Stimulated activated CD8-positive, alpha-beta memory T cell treated with anti-CD3 and anti-CD28 coated beads, Interleukin-2, amount 100 ng/mL, for 1 hour (primary cell): ENCODE measurements around the gene VPS8.

Source experiments
- DNase-seq, 2 donors: peaks; one replicate each; pipeline ENCODE4 v3.0.0-alpha.2; 2020; ENCODE audit warnings: low read depth in 2 of 2

The VPS8 gene, protein sequence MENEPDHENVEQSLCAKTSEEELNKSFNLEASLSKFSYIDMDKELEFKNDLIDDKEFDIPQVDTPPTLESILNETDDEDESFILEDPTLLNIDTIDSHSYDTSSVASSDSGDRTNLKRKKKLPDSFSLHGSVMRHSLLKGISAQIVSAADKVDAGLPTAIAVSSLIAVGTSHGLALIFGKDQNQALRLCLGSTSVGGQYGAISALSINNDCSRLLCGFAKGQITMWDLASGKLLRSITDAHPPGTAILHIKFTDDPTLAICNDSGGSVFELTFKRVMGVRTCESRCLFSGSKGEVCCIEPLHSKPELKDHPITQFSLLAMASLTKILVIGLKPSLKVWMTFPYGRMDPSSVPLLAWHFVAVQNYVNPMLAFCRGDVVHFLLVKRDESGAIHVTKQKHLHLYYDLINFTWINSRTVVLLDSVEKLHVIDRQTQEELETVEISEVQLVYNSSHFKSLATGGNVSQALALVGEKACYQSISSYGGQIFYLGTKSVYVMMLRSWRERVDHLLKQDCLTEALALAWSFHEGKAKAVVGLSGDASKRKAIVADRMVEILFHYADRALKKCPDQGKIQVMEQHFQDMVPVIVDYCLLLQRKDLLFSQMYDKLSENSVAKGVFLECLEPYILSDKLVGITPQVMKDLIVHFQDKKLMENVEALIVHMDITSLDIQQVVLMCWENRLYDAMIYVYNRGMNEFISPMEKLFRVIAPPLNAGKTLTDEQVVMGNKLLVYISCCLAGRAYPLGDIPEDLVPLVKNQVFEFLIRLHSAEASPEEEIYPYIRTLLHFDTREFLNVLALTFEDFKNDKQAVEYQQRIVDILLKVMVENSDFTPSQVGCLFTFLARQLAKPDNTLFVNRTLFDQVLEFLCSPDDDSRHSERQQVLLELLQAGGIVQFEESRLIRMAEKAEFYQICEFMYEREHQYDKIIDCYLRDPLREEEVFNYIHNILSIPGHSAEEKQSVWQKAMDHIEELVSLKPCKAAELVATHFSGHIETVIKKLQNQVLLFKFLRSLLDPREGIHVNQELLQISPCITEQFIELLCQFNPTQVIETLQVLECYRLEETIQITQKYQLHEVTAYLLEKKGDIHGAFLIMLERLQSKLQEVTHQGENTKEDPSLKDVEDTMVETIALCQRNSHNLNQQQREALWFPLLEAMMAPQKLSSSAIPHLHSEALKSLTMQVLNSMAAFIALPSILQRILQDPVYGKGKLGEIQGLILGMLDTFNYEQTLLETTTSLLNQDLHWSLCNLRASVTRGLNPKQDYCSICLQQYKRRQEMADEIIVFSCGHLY (N-terminal part only)

GRCh38 chr3:184811999-184812661, at the start of gene VPS8:
TSS of gene VPS8 (plus strand) at chr3:184812166. CDS start at chr3:184824633, 12,467 bp downstream.
- DNase-seq = peak; percentile 93 to 95

DNA sequence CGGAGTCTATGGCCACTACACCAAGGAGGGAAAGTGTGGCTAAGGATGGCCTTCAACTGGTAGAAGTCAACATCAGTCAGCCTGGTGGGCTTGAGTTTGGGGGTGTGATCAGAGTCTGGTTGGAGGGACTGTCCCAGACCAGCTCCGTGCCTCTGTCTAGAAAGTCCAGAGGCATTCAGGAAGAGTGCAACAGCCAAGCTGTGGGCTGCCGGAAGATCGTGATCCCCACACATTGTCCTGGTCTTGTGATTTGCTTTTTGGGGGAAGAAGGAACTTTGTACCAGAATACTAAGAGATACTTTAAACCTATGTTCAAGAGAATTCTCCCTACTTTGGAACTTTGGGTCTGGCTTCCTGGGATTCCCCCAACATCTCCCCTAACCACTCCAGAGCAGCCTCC, 47.8 kb upstream of the VPS8 start:
- no peak for DNase-seq

DNA sequence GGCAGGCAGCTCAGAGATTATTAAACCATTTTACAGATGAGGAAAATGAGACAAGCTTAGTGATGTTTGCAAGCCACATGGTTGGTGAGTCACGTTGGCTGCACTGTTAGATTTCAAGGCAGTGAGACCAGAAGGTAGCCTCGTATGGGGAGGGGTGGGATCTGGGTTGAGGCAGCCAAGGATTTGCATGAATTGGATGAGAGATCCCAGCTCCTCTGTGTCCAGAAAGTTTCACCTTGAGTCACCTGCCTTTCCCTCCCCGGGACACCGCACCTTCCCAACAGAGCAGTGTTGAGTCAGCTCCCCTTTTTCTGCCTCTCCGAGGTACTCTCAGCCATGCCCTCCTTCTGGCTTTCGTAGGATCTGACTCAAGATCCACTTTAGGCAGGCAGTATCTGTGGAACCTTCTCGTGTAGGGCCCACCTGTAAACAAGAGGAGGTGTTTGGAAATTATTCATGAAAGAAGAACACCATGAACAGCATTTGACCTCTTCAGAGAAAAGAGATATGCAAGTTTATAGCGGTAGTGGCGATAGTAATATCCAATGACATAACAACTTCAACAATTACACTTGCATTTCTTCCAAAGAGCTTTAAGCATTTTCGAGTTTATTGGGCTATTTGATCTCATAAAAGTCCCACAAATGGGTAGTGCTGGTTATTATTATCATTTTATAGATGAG, 46.8 kb upstream of the VPS8 start:
- no peak for DNase-seq

DNA sequence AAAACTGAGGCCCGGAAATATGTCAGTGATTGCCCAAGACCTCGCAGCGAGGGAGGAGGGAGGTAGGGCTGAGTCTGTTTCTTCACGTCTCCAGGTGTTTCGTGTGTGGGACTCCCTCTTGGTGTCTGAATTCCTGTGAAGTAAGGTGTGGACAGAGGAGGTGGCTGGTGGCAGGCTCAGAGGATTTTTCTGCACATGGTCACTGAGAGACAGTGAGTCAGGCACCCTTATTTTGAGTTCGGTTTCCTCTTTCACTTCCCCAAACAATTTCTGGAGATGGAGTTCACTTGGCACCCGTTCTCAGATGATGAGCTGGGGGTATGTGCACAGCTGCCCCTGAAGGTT, 46.3 kb upstream of the VPS8 start:
- DNase-seq = no peak

GRCh38 chr3:184766555-184767261, 45.3 kb upstream of the VPS8 start:
- no peak for DNase-seq

DNA sequence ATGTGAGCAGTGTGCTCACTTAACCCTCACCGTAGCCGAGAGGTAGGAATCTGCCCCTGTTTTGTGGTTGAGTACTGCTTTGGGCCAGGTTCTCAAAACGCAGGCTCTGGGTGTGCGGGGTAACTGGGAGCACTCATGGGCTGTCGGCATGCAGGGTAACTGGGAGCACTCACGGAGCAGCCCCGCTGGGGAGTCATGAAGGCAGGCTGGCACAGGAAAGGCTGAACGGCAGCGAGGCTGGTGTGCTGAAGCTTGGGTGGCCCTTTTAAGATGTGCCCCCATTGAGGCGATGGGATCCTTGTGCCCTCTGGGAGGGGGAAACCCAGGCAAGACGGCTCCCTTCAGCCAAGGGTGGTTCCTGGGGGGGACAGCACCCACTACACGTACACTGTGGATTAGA, 44.6 kb upstream of the VPS8 start:
- no peak for DNase-seq

DNA sequence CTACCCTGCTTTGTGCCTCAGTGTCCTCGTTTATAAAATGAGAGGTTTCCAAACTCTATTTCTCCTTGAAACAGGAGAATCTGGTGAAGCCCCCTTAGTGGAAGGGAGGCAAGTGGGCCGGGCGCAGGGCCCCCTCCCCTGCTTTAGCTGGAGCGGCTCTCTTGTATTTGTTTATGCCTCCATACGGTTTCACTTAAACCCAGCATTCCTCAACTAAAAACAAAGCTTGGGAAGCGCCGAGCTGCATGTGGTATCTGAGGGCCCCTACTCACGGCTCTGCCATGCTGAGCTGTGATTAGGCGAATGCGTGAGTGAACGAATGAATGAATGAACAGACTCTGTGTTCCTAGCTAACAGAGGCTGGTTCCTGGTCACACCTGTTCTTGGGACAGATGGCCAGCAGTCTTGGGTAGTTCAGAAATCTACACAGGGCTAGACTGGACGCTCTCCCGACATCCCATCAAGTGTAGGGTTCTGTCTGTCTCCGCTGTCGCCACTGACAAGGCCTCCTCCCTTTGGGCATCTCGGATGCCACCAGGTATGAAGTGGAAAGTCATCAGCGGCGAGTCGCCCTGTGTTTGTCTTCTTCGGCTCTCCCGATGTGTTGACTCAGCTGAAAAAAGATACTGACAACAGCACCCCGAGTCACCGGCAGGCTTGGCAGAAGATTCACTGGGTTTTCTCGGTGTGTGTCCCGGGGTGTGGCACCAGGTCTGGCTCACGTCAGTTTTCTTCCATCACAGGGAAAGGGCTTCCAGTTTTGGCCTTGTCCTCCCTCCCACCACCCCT, 42.4 kb upstream of the VPS8 start:
- no peak for DNase-seq

DNA sequence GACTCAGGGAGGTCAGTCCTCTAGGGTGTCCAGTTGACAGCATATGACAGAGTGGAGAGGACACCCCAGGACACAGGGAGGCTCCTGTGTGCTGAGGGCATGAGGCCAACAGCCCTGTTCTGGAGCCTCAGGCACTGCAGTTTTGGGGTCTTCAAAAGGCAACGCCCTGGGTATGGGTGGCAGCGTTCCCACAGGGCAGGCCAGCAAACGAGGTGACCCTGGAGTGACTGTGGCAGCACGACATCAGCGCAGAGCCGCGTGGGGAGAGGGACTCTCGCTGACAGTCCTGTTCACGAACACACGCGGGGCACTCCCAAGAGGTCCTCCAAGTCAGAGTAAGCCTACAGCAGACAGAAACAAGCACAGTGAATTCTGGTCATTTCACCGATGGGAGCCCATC, 41.4 kb upstream of the VPS8 start:
- DNase-seq = no peak

DNA sequence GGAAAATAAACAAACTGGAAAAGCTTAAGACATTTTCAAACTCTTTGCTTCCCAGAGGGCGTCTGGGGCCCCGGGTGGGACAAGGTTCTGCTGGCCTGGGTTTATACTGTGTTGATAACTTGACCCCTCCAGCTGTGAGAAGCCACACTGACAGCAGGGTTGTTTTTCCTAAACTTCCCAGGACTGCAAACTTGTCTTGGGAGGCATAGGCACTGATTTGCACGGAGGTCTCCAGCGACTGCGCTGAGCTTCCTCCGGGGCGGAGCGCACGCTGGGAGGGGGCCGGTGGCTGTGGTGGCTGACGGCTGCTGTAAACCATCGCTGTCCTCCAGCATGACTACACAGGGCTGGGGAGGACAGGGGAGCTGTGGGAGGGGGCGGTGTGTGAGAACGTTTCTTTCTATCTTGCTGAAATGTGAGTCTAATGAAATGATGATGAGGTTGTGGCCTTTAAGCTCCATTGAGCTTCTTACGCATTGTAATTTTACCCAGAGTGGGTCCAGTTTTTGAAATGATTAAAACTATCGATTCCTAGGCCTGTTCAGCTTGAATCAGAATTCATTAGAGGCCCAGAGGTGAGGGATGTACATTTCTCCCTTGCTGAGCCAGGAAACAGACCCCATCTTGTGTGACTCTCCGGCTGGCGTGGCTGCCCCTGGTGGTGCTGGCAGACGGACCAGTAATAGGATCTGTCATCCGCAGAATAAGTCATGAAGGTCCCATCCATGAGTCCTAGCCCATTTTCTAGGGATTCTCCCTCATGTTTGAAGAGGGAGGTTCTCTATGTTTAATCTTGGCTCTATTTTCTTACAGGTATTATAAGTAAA, 40.5 kb upstream of the VPS8 start:
- no peak for DNase-seq

DNA sequence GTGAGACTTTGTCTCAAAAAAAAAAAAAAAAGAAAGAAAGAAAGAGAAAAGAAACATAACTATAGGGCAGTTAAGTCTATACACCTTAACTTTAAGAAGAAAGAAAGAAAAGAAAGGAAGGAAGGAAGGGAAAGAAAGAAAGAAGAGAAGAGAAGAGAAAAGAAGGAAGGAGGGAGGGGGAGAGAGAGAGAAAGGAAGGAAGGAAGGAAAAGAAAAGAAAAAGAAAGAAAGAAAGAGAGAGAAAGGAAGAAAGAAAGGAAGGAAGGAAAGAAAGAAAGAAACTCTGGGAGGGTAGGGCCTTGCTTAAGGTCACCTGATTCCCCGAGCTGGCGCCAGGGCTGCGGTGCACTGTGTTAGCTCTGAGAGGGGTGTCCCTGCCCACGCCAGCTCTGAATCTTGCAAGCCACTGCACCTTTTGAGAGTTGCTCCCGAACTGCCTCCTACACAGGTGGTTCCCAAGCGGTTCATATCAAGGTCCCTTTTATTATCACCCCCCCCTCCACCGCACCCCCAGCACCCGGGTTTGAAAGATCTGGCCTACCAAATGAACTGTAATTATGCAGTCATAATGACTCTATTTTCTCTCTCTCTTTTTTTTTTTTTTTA, 39.2 kb upstream of the VPS8 start:
- no peak for DNase-seq

- DNase-seq = no peak
These were observed 38.4 kb upstream of the VPS8 start for GRCh38 chr3:184773283-184774186.

- no peak for DNase-seq
These were observed 35.0 kb upstream of the VPS8 start for GRCh38 chr3:184776916-184777315.

- peak; percentile 58 to 63 for DNase-seq
These were observed 34.2 kb upstream of the VPS8 start for GRCh38 chr3:184777566-184778356.

DNA sequence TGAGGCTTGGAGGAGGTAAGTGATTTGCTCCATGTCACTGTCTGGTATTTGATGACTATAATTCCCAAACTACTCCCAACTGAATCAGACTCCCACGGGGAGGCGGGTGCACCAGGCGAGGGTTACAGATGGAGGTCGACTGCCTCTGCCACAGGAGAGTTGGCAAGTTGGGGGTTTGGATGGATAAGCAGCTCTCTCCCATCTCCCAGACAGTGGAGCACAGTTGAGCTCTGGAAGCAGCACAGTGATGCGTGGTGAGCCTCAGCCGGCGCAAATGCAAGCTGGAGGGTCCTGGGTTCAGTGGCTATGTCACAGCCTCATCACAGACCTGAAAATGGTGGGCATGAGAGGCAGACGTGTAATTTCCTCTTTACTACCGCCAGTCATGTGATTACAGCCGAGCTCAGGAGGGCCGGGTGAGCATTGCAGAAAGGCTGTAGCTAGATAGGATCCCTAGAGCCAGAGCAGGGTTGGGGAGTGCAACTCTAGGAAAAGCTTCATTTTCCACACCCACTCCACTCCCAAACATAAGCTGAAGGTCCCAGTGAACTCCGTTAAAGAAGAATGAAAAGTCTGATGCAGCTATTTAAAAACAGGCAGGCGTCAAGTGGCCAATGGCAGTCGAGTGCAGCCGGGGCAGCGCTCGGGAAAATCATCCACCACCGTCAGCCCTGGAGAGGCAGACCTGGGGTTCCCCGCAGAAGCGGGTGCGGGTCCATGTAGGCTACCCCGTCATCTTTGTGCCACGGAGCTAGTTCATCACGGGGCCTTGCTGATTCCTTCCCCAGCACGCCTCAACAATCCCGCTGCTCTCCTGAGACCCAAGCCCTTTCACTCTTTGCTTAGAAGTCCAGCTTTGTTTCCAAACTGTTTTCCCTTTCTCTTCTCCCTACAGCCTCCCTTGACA, 33.3 kb upstream of the VPS8 start:
- no peak for DNase-seq

GRCh38 chr3:184780981-184781515, 30.9 kb upstream of the VPS8 start:
- no peak for DNase-seq
